Measurements from ENCODE around the gene KIF1A.
"Not testable (repeated sequence)": the region's sequence is repeated elsewhere in the genome, so short reads cannot be mapped to it uniquely, and the experiment has no call there.

The KIF1A gene

DNA sequence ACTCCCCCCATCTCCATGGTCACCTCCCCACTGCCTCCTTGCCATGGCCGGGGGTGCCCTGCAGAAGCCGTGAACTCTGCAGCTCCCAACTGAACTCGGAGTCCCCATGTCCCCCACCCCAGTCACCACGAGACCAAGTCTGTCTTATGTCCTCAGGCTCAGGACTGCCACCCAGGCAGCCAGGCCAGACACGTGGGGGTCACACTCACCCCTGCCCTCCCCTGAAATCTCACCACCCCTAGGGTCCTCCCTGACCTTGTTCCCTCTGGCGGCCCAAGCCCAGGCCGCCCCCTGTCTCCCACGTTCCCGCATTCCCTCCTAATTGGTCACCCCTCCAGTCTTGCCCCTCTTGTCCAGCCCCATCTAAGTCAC lies 117.4 kb downstream of the KIF1A start:
- DNase-seq (ENCODE audit: low spot score): no peak

DNA sequence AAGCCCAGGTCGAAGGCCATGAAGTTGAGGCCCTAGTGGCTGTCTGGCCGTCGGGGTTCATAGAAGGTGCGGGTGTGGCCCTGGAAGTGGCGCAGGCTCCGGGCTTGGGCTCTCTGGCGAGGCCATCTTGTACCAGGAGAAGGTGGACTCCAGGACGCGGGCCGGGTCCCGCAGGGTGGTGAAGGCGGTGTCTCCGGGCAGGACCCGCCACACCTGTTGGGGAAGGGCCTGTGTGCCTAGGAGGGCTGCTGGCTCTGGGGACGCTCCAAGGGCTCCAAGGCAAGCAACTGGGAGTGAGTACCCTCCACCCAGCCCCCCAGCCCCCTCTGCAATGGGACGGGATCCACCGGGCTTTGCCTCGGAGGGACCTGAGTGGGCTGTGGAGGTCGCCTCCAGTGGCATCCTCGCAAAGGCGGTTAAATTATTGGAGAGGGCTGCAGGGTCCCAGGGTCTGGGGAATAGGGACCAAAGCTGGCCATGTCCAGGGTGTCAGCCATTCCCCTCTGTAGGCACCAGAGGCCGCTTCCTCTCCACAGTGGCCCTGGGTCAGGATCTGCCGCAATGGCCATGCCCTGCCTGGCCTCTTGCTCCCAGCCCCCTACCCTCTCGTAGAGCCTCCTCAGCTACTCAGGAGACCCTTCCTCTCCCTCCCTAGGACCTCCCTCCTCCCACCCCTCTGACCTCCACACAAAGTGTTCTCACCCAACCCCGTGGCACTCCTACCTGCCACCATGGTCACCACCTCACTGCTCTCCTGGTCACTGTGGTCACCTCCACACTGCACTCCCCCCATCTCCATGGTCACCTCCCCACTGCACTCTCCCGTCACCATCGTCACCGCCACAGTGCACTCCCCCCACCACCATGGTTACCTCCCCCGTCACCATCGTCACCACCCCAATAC lies 118.0 kb downstream of the KIF1A start:
- DNase-seq (ENCODE audit: low spot score): no peak

DNA sequence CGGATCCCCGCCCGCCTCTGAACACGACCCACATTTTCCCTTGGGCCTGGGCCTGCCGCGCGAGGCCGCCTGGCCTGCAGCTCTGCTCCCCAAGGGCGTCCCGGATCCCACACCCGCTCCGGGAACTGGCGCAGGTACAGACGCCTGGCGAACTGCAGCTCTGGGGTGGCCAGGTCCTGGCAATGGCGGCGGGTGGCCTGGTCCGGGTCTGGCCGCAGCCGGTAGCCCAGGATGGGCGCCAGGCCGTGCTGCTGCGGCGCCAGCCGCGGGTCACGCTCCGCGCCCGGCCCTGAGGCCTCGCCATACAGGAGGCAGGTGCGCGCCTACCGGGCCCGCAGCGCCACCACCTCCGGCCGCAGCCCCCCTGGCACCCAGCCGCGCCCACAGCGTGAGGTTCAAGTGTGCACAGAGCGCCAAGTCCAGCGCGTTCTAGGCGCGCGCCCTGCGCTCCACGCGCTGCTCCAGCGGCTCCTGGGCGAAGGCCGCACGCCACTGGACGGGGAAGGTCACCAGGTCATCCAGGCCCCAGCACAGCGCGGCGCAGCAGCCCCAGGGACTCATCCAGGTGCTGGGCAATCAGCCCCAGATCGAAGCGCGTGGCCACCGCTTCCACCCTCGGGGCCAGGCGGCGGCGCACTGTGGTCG lies 118.8 kb downstream of the KIF1A start:
- no peak for DNase-seq (ENCODE audit: low spot score)

DNA sequence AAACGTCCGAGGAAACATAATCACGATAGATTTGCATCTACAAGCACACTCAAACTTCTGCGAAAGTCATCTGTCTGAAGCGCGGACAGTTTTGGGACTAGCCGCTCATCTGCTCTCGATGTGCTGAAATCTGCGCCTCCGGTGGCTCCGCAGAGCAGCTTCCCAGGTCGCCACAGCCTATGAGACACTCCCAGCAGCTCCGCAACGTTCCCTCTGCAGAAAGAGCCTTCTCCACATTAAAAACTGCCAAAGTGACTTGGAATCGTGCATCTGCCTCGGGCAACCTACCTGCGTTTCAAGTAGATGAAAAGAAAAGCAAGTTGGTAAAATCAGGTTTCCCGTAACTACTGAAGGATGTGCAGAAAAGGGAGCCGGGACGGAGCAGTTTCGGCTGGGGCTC lies 119.4 kb downstream of the KIF1A start:
- DNase-seq (ENCODE audit: low spot score): not testable (repeated sequence)

DNA sequence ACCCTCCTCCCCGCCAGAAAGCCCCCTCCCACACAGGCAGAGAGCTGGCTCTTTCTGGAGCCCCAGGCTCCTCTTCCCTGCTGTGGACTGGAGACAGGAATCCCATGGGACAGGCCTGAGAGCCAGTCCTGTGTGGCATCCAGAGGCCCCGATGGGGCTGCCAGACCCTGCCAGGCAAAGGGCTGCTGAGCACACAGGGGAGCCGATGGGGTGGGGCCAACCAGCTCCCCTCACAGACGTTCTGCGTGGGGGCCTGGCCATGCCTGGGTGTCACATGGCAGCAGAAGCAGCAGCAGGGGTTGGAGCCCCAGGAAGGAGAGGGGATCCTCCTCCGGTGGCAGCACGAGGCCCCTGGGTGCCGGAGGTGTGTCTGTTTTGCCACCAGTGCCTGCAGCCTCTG lies 120.2 kb downstream of the KIF1A start:
- not testable (repeated sequence) for DNase-seq (ENCODE audit: low spot score)

DNA sequence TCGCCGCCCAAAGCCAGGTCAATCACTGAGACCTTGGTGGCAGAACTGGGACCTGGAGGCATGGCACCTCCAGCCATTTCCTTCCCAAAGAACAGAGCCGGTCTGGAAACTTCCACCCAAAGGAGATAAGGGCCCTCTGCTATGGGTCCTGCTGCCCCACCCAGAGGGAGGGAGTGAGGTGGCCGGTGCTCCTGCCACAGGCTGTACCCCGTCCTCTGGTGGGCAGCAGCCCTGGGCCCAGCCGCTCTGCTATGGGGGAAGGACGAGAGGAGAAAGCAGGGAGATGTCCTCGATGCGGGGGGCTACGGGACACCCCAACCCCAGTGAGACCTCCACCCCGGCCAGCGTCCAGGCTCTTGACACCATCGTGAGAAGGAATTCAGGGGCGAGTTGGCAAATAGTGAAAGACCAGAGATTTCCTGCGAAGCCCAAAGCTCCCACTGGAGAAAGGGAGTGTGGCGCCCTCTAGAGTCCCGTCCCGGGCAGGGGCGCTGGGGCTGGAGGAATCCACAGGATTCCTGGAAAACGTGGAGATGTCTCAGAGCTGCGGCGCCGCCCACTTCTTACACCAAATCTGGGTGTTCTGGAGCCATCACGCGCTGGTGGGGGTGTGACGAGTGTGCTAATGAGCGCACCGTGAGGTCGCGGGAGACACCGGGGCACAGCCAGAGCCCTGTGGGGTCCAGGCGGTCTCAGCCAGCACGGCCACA lies 121.0 kb downstream of the KIF1A start:
- not testable (repeated sequence) for DNase-seq (ENCODE audit: low spot score)

DNA sequence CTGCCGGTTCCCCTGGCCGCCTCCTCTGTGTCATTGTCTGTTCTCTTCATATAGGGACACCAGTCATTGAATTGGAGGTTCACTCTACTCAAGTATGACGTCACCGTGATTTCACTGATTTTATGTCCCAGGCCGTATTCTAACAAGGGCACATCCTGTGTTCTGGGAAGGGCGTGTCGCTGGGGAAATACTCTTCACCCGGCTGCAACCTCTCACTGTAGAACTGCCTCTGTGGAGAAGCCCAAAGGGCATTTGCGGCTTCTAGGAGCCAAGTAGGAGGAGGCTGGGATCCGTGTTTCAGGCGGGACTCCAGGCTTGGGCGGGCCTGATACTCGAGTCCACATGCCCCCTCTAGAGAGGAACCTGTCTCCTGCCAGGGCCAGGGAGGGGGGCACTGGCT lies 123.5 kb downstream of the KIF1A start:
- DNase-seq (ENCODE audit: low spot score): not testable (repeated sequence)

DNA sequence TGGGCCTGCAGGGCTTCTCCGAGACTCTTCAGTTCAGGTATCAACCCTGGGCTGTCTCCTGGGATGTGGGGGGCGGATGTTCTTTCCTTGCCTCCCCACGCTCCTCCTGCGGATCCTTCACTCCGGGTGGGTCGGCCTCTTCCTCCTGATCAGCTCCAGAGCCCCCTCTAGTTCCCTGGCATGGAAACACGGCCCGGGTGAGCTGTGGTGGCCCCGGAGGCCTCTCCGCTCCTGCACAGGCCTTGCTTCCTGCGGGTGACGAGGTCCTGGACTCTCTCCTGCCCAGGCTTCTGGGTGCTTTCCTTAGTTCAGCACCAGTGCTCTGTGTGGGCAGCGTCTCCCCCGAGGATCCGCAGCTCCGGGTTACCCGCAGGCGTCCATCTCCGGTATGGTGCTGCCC lies 124.4 kb downstream of the KIF1A start:
- not testable (repeated sequence) for DNase-seq (ENCODE audit: low spot score)

DNA sequence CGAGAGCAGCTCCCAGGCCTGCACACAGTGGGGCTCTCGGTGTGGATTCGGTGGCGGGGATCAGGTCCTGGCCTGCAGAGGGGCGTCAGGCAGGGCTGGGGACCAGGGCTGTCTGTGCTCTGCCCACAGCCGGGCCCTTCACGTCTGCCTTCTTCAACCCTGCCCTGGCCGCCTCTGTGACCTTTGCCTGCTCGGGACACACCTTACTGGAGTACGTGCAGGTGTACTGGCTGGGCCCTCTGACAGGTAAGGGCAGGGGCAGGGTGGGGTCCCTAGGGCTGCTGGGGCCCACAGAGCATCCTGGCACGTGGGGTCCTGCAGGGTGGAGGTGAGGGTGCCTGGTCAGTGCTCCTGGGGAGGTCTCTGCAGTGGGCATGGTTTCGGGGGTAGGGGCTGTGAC lies 125.7 kb downstream of the KIF1A start:
- DNase-seq (ENCODE audit: low spot score): not testable (repeated sequence)

DNA sequence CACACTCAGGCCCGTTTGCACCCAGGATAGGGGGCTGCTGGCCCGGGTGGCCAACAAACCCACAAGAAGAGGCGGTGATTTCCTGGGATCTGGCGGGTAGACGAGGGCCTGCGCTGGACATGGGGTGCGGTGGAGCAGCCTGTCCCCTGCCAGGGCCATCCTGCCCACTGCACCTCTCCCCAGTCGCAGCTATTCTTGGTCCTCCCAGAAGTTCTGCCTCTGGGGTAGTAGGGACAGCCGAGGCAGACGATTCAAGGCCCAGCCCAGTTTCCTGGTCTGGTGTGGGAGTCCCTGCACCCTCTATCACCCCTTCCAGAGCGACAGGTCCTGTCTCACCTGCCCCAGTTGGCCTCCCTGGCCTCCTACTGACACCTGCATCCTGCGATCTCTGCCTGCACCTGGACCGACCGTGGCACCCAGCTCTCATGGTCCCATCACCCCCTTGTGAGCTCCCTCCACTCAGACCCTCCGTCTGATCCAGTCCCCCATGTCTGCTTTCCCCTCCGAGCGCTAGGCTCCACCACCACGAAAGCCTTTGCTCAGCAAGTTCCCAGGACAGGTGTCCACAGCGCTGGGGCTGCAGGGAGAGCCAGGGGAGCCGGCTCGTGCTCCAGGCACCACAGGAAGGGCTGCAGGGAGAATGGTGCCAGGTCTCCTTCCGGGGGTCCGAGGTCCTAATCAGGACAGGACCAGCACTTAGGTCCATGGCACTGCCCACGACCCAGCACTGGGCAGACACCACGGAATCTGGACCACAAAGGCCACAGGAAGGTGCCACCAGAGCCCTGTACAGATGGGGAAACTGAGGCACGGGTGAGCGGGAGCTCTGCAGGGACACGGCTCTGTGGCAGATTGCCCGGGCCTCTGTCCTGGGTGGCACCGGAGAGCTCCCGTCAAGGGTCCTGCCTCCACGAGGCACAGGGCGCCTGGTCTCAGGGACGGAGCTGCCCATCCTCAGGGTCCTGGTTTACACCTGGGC lies 127.1 kb downstream of the KIF1A start:
- DNase-seq (ENCODE audit: low spot score): not testable (repeated sequence)

DNA sequence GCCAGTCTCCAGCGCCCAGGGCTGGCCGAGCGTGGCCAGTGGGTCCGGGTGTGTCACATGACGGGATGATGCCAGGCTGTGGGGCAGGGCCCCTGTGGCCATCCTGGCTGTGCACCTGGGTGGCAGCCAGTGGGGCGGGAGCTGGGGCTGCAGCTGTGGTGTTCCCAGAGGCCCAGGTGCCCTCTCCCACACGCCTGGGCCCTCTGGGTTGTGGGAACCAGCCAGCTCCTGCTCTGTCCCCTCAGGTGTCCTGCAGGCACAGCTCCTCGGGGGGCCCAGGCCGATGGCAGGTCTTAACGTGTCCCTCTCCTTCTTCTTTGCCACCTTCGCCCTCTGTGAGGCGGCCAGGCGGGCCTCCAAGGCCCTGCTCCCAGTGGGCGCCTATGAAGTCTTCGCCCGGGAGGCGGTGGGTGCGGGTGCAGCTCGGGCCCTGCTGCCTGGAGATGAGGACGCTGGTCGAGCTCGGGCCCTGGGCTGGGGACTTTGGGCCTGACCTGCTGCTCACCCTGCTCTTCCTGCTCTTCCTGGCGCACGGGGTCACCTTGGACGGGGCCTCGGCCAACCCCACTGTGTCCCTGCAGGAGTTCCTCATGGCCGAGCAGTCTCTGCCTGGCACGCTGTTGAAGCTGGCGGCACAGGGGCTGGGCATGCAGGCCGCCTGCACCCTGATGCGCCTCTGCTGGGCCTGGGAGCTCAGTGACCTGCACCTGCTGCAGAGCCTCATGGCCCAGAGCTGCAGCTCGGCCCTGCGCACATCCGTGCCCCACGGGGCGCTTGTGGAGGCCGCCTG lies 128.2 kb downstream of the KIF1A start, which contains the start of gene AQP12A:
Gene AQP12A, plus strand, starts transcription at position 236 of the 790 bp plus-strand sequence. Its CDS starts 48 bp downstream, at position 284.
- not testable (repeated sequence) for DNase-seq (ENCODE audit: low spot score)

DNA sequence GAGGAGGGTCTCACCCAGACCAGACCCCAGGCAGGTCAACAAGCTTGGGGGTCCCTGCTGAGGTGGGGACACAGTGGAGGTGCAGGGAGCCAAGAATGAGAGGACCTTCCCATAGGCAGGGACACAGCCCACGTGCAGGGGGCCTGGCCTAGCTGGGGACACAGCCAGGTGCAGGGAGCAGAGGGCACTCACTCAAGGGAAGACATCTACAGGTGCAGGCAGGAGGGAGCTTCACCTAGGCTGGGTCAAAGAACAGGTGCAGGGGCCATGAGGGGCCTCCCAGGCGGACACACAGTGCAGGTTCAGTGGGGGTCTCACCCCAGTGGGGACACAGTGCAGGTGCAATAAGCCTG lies 129.0 kb downstream of the KIF1A start:
- not testable (repeated sequence) for DNase-seq (ENCODE audit: low spot score)

DNA sequence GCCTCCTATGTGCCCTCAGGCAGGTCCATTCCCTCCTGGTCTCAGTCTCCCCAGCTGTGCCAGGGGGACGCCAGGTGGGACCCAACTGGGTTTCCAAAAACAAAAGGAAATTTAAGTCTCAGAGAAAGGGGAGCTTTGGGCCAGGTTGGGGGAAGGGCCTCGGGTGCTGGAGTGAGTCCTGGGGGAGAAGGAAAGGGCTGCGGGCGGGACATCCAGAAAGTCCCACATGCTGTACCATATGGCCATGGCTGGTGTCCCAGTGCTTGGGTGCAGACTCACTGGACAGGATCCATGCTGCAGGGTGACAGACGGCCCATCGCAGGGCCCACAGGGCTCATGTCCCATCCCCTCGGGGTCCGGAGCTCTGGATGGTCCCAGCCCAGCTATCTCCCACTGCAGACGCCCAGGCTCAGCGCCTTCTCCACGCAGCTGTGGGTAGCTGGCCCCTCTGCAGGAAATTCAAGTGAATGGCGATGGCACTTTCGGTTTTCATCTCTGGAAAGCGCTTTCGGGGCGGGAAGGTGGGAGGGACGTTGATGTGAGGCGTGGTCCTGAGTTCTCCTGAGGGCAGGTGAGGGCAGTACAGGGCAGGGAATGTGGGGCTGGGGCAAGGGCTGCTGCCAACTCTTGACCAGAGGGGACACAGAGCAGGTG lies 129.5 kb downstream of the KIF1A start:
- DNase-seq (ENCODE audit: low spot score): not testable (repeated sequence)

DNA sequence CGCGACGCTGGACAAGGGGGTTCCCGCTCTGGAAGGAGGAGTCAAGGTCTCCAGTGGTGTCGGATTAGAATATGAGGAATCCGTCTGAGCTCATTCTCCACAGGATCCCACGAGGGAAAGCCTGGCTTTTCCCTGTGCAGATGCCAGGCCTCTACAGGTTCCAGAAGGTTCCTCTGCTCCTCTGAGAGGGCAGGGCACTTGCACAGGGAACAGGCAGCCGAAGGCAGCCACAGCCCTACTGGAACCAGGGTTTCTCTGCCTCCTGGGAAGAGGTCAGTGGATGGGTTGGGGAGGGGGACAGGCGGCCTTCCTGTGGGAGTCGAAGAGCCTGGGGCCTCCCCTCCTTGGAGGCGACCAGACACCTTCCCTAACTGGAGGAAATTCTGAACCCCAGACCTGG lies 130.0 kb downstream of the KIF1A start:
- no peak for DNase-seq (ENCODE audit: low spot score)

DNA sequence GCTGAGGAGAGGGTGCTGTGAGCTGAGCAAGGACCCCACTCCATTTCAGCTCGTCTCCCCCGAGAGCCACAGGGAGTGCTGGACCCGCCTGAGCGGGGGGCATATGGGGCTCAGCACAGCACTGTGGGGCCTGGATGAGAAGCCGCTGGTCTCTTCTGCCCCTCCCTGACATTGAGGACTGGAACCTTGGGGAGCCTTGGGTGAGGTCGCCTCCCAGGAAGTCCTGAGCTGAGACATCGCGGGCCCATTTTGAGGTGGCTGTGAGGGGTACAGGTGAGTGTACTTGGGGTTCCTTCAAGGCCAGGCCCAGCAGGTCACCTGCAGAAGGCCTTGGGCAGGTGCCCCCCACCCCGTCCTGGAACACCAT lies 131.5 kb downstream of the KIF1A start:
- DNase-seq (ENCODE audit: low spot score): no peak

DNA sequence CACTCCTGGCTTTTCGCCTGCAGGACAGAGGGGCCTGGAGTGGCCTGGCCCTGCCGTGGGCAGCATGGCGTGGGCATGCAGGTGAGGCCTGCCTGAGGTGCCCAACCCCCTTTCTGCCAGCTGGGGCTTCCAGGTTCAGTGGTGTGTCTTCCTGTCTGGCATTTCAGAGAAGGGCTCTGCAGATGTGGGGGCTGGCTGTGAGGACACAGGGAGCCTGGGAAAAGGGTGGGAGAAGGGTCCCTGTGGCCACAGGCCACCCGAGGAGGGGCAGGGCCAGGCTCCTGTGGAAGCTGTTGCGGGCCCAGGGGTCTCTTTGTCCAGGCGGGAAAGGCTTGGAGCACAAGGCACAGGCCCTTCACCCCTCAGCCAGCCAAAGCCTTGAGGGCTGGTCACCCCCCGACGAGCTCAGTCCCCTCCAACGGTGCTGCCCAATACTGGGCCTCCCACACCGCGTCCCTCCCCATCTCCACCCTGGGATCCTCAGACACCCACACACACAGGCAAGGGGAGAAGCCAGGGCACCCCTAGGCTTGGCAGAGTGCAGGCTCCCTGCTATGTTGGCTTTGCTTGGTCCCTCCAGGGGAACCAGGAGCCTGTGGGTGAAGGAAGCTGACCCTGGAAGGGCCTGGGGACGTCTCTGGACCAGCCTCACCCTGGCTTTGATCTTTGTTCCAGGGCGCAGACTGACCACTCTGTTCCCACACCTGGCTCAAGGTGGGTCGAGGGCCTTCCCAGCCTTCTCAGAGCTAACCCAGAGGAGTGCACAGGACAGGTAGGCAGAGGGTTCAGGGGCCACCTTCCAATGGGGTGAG lies 132.1 kb downstream of the KIF1A start:
- DNase-seq (ENCODE audit: low spot score): no peak

DNA sequence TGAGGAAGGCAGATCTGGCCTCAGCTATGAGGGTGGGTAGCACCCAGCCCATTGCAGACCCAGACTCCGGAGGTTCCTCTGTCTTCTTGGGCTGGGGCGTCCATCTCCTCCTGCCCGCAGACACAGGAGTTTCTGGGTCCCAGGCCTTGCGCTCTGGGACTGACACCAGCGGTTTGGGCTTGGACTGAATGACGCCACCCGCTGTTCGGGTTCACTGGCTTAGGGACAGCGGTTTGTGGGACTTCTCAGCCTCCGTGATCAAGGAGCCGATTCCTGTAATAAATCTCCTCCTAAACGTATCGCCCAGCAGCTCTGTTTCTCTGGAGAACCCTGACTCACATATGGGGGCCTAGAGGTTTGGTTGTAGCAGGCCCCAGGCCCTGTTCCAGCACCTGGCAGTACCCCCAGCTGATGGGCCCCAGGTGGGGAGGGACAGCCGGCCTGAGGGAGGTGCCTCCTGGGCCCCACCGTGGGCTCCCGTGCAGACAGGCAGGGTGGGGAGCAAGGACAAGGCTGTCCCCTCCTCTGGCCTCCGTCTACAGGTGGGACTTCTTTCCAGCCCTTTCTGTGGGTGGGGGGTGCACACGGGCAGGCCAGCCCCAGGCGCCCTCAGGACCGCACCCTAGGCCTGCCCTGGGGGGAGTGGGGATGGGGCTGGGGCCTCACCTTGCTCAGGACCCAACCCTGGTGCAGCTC lies 132.8 kb downstream of the KIF1A start:
- DNase-seq (ENCODE audit: low spot score): no peak

DNA sequence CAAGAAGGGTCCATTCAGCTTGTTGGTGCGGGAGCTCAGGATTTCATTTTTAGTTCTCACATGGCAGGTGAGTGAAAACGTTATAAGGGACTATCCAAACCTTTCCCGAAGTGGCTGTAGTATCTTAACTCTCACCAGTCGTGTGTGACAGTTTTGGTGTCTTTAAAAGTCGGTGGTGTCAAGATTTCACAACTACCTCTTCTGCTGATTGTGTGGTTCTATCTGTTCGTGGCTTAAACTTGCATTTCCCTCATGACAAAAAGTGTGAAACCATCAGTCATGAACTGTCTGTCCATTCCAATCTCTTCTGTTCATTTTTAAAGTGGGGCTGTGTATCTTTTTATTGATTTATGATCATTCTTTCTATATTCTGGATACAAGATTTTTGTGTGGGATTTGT lies 133.6 kb downstream of the KIF1A start:
- DNase-seq (ENCODE audit: low spot score): no peak
